A549 (cell line): ENCODE results near the gene GRPR. TPM values are rescaled to one million over a fixed set of nuclear protein-coding genes. Genes with fewer than 3 reads are reported as not detected.
"Not testable (repeated sequence)": the region's sequence is repeated elsewhere in the genome, so short reads cannot be mapped to it uniquely, and the experiment has no call there.

Source experiments
- ATAC-seq, 2 experiments: fragments of 200-7000 bp in 1 of 2; fragments of >200 bp in 1 of 2; cut with Nextera tagmentation in 1 of 2; cut with Tn5 transposase in 1 of 2; 3 replicates each; pipeline versions ENCODE4 v1.8.0 to v1.9.1; 2018 to 2020; ENCODE audit warnings: mild to moderate bottlenecking in 1 of 2, moderate library complexity in 1 of 2
- CTCF ChIA-PET: fragments of 300-600 bp; sonication (Branson Sonifier 250); formaldehyde crosslinking; extraction: SDS; loops from one replicate; lab custom pipeline; 2021; ENCODE audit warnings: antibody characterized with exemption, inconsistent platforms; lab: Yijun Ruan, JAX
- POLR2A ChIA-PET: fragments of 350-600 bp; formaldehyde crosslinking; extraction: SDS; loops from one replicate; lab custom pipeline; 2021; ENCODE audit warnings: antibody characterized with exemption, inconsistent platforms; lab: Yijun Ruan, JAX
- DNase-seq, 2 experiments: peaks; one replicate each; pipeline versions ENCODE4 v3.0.0 to v3.0.0-alpha.2; 2011 to 2016; ENCODE audit warnings: low read depth in 1 of 2, low spot score in 1 of 2
- FAIRE-seq: peaks from 2 replicates; lab custom pipeline; 2011; peaks lifted over from hg19 to GRCh38; lab: Jason Lieb, UNC
- H3K27ac ChIP-seq, 2 experiments: fragments of >200 bp; sonication (Bioruptor Twin); formaldehyde crosslinking; 3 replicates each; pipeline ENCODE4 v1.5.1; 2016 to 2017
- H3K4me1 ChIP-seq: fragments of >200 bp; sonication (Bioruptor Twin); formaldehyde crosslinking; 3 replicates; pipeline ENCODE4 v1.6.1; 2016
- H3K4me2 ChIP-seq: fragments of >200 bp; sonication (Bioruptor Twin); formaldehyde crosslinking; 3 replicates; pipeline ENCODE4 v1.6.1; 2016
- H3K4me3 ChIP-seq: fragments of >200 bp; sonication (Bioruptor Twin); formaldehyde crosslinking; 3 replicates; pipeline ENCODE4 v1.5.1; 2016
- H3K9me3 ChIP-seq: fragments of >200 bp; sonication (Bioruptor Twin); formaldehyde crosslinking; 3 replicates; pipeline ENCODE4 v1.6.1; 2016
- BCL3 ChIP-seq: fragments of >200 bp; sonication (Bioruptor Twin); formaldehyde crosslinking; IDR thresholded peaks from 3 replicates; pipeline ENCODE4 v1.6.1; 2016
- CBX2 ChIP-seq: fragments of 200-600 bp; sonication (generic); IDR thresholded peaks from 2 replicates; pipeline ENCODE4 v1.6.1; 2016; ENCODE audit warnings: low read depth, mild to moderate bottlenecking, borderline replicate concordance
- E2F6 ChIP-seq: IDR thresholded peaks from 2 replicates; pipeline ENCODE4 v1.6.1; 2012; ENCODE audit warnings: low read depth, borderline replicate concordance
- EHMT2 ChIP-seq: fragments of 200-600 bp; sonication (generic); IDR thresholded peaks from 2 replicates; pipeline ENCODE4 v1.6.1; 2016; ENCODE audit warnings: antibody characterized with exemption, low read depth, mild to moderate bottlenecking, moderate library complexity
- FOXS1 ChIP-seq: fragments of 250-450 bp; sonication (Bioruptor Pico); IDR thresholded peaks from 2 replicates; pipeline ENCODE4 v1.5.0; 2020; ENCODE audit warnings: mild to moderate bottlenecking, moderate library complexity
- HOXA7 ChIP-seq: fragments of 250-450 bp; sonication (Bioruptor Pico); IDR thresholded peaks from 2 replicates; pipeline ENCODE4 v1.5.0; 2020; ENCODE audit warnings: mild to moderate bottlenecking, moderate library complexity
- MAFK ChIP-seq: fragments of 450-650 bp; IDR thresholded peaks from 2 replicates; pipeline ENCODE4 v1.6.1; 2014; ENCODE audit not compliant: partially characterized antibody
- NFE2L2 ChIP-seq: fragments of 150-350 bp; conservative IDR thresholded peaks from 2 replicates; pipeline ENCODE4 v1.6.1; 2014; ENCODE audit warnings: low read length
- SMC3 ChIP-seq: fragments of >200 bp; sonication (Bioruptor Twin); formaldehyde crosslinking; IDR thresholded peaks from 3 replicates; pipeline ENCODE4 v1.6.1; 2018; ENCODE audit warnings: inconsistent platforms
- SREBF2 ChIP-seq: fragments of 450-650 bp; IDR thresholded peaks from 2 replicates; pipeline ENCODE4 v1.6.1; 2014; ENCODE audit warnings: mild to moderate bottlenecking, moderate library complexity
- TFCP2L1 ChIP-seq: fragments of 250-450 bp; sonication (Bioruptor Pico); IDR thresholded peaks from 2 replicates; pipeline ENCODE4 v1.5.0; 2021; ENCODE audit warnings: mild to moderate bottlenecking
- ZFP36 ChIP-seq: fragments of 450-650 bp; IDR thresholded peaks from 2 replicates; pipeline ENCODE4 v1.6.1; 2014; ENCODE audit warnings: borderline replicate concordance; ENCODE audit not compliant: partially characterized antibody
- ZNF302 ChIP-seq: fragments of 250-450 bp; sonication (Bioruptor Pico); IDR thresholded peaks from 2 replicates; pipeline ENCODE4 v1.9.0; 2021; ENCODE audit warnings: inconsistent platforms, mild to moderate bottlenecking, moderate library complexity
- ZSCAN20 ChIP-seq: fragments of 250-450 bp; sonication (Bioruptor Pico); IDR thresholded peaks from 2 replicates; pipeline ENCODE4 v1.8.0; 2022; ENCODE audit warnings: mild to moderate bottlenecking, moderate library complexity
- WGBS: methylation state at CpG from one replicate; pipeline ENCODE4 v1.1.6; 2017; ENCODE audit errors: missing lambda C conversion rate; 5-methylcytosine and 5-hydroxymethylcytosine counted together
- polyA plus RNA-seq, 4 experiments: library from polyadenylated mRNA; depleted of rRNA in 3 of 4; stranded (reverse); fragments of >200 nt; fragmentation: RNase III in 1 of 4; extraction: RNeasy Plus Mini Kit Qiagen cat#74134 plus additional on column Dnase treatment in 1 of 4; gene quantifications; 2 replicates in 3 of 4; 3 replicates in 1 of 4; pipeline ENCODE4 v1.2.3, GENCODE V29; 2011 to 2017
- TF ChIP-seq, protein P1 (sequence below): fragments of >200 bp; sonication (Bioruptor Twin); formaldehyde crosslinking; IDR thresholded peaks from 2 replicates; pipeline ENCODE4 v1.6.1; 2016
- TF ChIP-seq, protein P2 (sequence below): fragments of >200 bp; sonication (Bioruptor Twin); formaldehyde crosslinking; IDR thresholded peaks from 3 replicates; pipeline ENCODE4 v1.5.1; 2016
- TF ChIP-seq, protein P3 (sequence below): IDR thresholded peaks from 2 replicates; pipeline ENCODE4 v1.6.1; 2012
- TF ChIP-seq, protein P4 (sequence below): fragments of 150-350 bp; IDR thresholded peaks from 2 replicates; pipeline ENCODE4 v1.6.1; 2014; ENCODE audit warnings: low read depth, mild to moderate bottlenecking, low read length

Gene GRPR
- polyA plus RNA-seq, 2 of the 4 experiments (the other 2 are of a cell fraction) = 0.04 to 0.06 TPM

DNA sequence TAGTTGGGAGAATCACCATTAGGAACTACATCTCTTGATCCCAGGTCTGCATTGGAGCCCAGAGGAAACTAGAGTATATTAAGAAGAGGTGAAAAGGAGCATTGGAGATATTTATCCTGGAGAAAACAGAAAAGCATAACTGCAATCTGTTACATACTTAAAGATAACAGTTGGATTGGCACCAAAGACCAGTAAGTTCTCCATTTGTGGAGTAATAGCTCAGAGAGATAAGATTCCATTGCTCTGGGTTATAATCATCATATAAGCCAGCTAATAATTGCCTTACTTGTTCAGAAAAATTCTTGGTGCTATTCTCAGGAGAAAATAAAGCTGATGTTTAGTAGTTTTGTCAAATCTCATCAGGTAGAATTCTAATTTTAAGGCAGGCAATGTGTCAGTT lies 20.6 kb downstream of the GRPR start (continued):
- TF ChIP-seq ZSCAN20 = no peak
- TF ChIP-seq, all 56 proteins: peak for 0

DNA sequence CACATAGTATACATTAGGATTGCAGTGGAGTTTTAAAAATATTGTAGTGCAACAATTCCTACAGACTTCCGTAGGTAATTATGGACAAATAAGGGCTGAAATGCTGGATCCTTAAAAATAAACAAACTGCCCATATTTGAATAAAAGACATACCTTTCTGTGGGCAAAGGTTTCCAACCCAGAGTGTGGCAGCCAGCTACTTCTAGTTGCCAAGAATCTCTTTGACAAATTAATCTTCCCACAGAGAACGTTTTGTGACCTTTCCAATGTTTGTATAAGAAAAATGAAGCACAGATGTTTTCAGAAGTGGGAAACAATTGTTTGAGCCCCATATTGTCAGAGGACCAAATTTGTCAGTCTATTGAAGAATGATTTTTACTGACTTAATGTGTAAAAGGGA lies 21.1 kb downstream of the GRPR start:
- Histone ChIP-seq H3K4me1 (no peaks in the 10 kb centered on the region), H3K4me2 (no peak overlapping the region), H3K27ac (no peak overlapping the region), H3K9me3 (no peaks in the 10 kb centered on the region), H3K4me3 (no peak overlapping the region)
- ATAC-seq (no peak), DNase-seq (no peak), FAIRE-seq (no peak)
- ChIA-PET POLR2A (no interaction called here), CTCF (no interaction called here)
- TF ChIP-seq, protein P1, sequence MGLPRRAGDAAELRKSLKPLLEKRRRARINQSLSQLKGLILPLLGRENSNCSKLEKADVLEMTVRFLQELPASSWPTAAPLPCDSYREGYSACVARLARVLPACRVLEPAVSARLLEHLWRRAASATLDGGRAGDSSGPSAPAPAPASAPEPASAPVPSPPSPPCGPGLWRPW = no peak
- TF ChIP-seq FOXS1 (CRISPR knock-in tag) (no peak), CBX2 (no peak), BCL3 (no peak), HOXA7 (no peak), E2F6 (no peak), ZFP36 (no peak)
- 21% methylated on average over 2 of the region's 2 CpGs for WGBS

- FAIRE-seq, H3K27ac ChIP-seq, H3K4me3 ChIP-seq, CTCF ChIA-PET, H3K4me2 ChIP-seq, POLR2A ChIA-PET, H3K9me3 ChIP-seq, H3K4me1 ChIP-seq, ATAC-seq, DNase-seq: not testable (repeated sequence)
- WGBS = 26% methylated on average over 1 of the region's 1 CpG
These were observed 21.7 kb downstream of the GRPR start for GRCh38 chrX:16145093-16145492.

- CTCF ChIA-PET = interaction anchor here (1.2 kb wide), 1 partner anchor 10 kb away, joined by 4 read pairs; no protein-coding TSS in a partner anchor
- peak; percentile 52 for TF ChIP-seq MAFK
- TF ChIP-seq, protein P2, sequence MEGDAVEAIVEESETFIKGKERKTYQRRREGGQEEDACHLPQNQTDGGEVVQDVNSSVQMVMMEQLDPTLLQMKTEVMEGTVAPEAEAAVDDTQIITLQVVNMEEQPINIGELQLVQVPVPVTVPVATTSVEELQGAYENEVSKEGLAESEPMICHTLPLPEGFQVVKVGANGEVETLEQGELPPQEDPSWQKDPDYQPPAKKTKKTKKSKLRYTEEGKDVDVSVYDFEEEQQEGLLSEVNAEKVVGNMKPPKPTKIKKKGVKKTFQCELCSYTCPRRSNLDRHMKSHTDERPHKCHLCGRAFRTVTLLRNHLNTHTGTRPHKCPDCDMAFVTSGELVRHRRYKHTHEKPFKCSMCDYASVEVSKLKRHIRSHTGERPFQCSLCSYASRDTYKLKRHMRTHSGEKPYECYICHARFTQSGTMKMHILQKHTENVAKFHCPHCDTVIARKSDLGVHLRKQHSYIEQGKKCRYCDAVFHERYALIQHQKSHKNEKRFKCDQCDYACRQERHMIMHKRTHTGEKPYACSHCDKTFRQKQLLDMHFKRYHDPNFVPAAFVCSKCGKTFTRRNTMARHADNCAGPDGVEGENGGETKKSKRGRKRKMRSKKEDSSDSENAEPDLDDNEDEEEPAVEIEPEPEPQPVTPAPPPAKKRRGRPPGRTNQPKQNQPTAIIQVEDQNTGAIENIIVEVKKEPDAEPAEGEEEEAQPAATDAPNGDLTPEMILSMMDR = no peak
- no peaks in the 10 kb centered on the region for H3K9me3 ChIP-seq
- DNase-seq (no peak), FAIRE-seq (peak; percentile 70), ATAC-seq (no peak)
- no peaks in the 10 kb centered on the region for H3K4me1 ChIP-seq
- no peak overlapping the region for H3K4me3 ChIP-seq
- POLR2A ChIA-PET = no interaction called here
- H3K27ac ChIP-seq = no peak overlapping the region
- no peak overlapping the region for H3K4me2 ChIP-seq
These were observed 22.3 kb downstream of the GRPR start for GRCh38 chrX:16145656-16146055.

- Histone ChIP-seq H3K27ac (no peak overlapping the region), H3K4me3 (no peak overlapping the region), H3K4me2 (no peak overlapping the region), H3K4me1 (no peaks in the 10 kb centered on the region), H3K9me3 (no peaks in the 10 kb centered on the region)
- POLR2A ChIA-PET = no interaction called here
- TF ChIP-seq EHMT2 = no peak
- TF ChIP-seq NFE2L2 = no peak
- no peak for TF ChIP-seq SREBF2
- TF ChIP-seq, protein P3, sequence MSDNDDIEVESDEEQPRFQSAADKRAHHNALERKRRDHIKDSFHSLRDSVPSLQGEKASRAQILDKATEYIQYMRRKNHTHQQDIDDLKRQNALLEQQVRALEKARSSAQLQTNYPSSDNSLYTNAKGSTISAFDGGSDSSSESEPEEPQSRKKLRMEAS = no peak
- no peak for TF ChIP-seq HOXA7
- no peak for TF ChIP-seq ZNF302 (CRISPR knock-in tag)
- no peak for TF ChIP-seq CBX2
- no peak for TF ChIP-seq SMC3
- TF ChIP-seq TFCP2L1 (CRISPR knock-in tag) = no peak
- TF ChIP-seq, protein P4, sequence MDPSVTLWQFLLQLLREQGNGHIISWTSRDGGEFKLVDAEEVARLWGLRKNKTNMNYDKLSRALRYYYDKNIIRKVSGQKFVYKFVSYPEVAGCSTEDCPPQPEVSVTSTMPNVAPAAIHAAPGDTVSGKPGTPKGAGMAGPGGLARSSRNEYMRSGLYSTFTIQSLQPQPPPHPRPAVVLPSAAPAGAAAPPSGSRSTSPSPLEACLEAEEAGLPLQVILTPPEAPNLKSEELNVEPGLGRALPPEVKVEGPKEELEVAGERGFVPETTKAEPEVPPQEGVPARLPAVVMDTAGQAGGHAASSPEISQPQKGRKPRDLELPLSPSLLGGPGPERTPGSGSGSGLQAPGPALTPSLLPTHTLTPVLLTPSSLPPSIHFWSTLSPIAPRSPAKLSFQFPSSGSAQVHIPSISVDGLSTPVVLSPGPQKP = no peak
- WGBS = 61% methylated on average over 2 of the region's 3 CpGs
- ATAC-seq (no peak), FAIRE-seq (no peak), DNase-seq (peak in 1 of 2 experiments; percentile 0)
- CTCF ChIA-PET = no interaction called here
These were observed 25.5 kb downstream of the GRPR start for GRCh38 chrX:16148896-16149295.
